RPMI8226 (cell line): ENCODE measurements around the gene PHTF1.
A peak's percentile ranks its signal among the peaks of the same experiment; 100 is the strongest.

Source experiments
- DNase-seq: peaks from one replicate; pipeline ENCODE4 v3.0.0-alpha.2; 2015

The PHTF1 gene

GRCh38 chr1:113759333-113760101, at the start of gene PHTF1:
PHTF1 (minus strand) TSS chr1:113759486; CDS start chr1:113758703, 783 bp downstream.
- DNase-seq, result peak; percentile 70

- DNase-seq, result no peak
These were observed 49.3 kb upstream of the PHTF1 start for GRCh38 chr1:113808450-113809195.

GRCh38 chr1:113805639-113806038, 46.4 kb upstream of the PHTF1 start:
- no peak for DNase-seq

GRCh38 chr1:113805256-113805531, 45.9 kb upstream of the PHTF1 start:
- no peak for DNase-seq

- no peak for DNase-seq
These were observed 45.4 kb upstream of the PHTF1 start for GRCh38 chr1:113804421-113805255.

GRCh38 chr1:113802367-113803007, 43.2 kb upstream of the PHTF1 start:
- DNase-seq, result no peak

- DNase-seq, result no peak
These were observed 41.2 kb upstream of the PHTF1 start for GRCh38 chr1:113800487-113800886.

- DNase-seq, result no peak
These were observed 38.2 kb upstream of the PHTF1 start for GRCh38 chr1:113797472-113797871.

- no peak for DNase-seq
These were observed 34.9 kb upstream of the PHTF1 start for GRCh38 chr1:113793878-113794834.

- DNase-seq, result no peak
These were observed 33.7 kb upstream of the PHTF1 start for GRCh38 chr1:113792986-113793385.

- no peak for DNase-seq
These were observed 33.2 kb upstream of the PHTF1 start for GRCh38 chr1:113792471-113792870.

GRCh38 chr1:113788802-113789201, 29.5 kb upstream of the PHTF1 start:
- DNase-seq, result no peak

GRCh38 chr1:113787663-113788062, 28.4 kb upstream of the PHTF1 start:
- no peak for DNase-seq

- DNase-seq, result no peak
These were observed 26.8 kb upstream of the PHTF1 start for GRCh38 chr1:113786069-113786468.

- no peak for DNase-seq
These were observed 25.0 kb upstream of the PHTF1 start for GRCh38 chr1:113784104-113784779.

- peak; percentile 76 for DNase-seq
These were observed 24.2 kb upstream of the PHTF1 start for GRCh38 chr1:113783254-113784103.

GRCh38 chr1:113782406-113782805, 23.1 kb upstream of the PHTF1 start:
- DNase-seq, result no peak

- DNase-seq, result peak; percentile 7
These were observed 21.3 kb upstream of the PHTF1 start for GRCh38 chr1:113780374-113781146.

- DNase-seq, result no peak
These were observed 20.3 kb upstream of the PHTF1 start for GRCh38 chr1:113779542-113779941.
